ENCODE measurements around the gene EIF5. TPM values are rescaled to one million over a fixed set of nuclear protein-coding genes. Genes with fewer than 3 reads are reported as not detected.

Gene EIF5
- total and polyA plus RNA-seq, 2 experiments from 2014 or later = 151 to 331 TPM

- 76% methylated on average over 14 of the region's 14 CpGs for WGBS (ENCODE audit: low lambda C conversion rate, missing lambda C conversion rate)
- Histone ChIP-seq H3K4me3 (no peak overlapping the region), H3K9me3 (ENCODE audit: low read depth) (no peaks in the 10 kb centered on the region), H3K9me2 (replicated peaks; ENCODE audit: insufficient read depth) (no peaks in the 10 kb centered on the region), H2AFZ (no peak overlapping the region), H4K20me1 (ENCODE audit: insufficient read depth, poor library complexity, severe bottlenecking) (peaks cover under 1% of the 10 kb centered on the region), H3K27me3 (no peaks in the 10 kb centered on the region), H3K36me3 (replicated peaks; ENCODE audit: insufficient read depth, low read depth) (no peaks in the 10 kb centered on the region), H3K27ac (no peak overlapping the region), H3K4me1 (ENCODE audit: insufficient read depth) (peaks cover 10% of the 10 kb centered on the region), H3K79me2 (peaks cover 22% of the 10 kb centered on the region), H3K4me2 (no peak overlapping the region)
- TF ChIP-seq EZH2phosphoT487 (IDR thresholded peaks at IDR 0.05; ENCODE audit: low read depth, severe bottlenecking, unreplicated experiment) = no peak
- no peak for TF ChIP-seq CTCF (IDR thresholded peaks at IDR 0.05; ENCODE audit: poor library complexity)
- no peak for TF ChIP-seq EZH2 (IDR thresholded peaks at IDR 0.05; ENCODE audit: borderline replicate concordance)
- peak; percentile 29 for DNase-seq (ENCODE audit: low spot score)
Measured at GRCh38 chr14:103329401-103330347, 4.4 kb upstream of the EIF5 start.

- 93% methylated on average over 2 of the region's 2 CpGs for WGBS (ENCODE audit: low lambda C conversion rate, missing lambda C conversion rate)
- TF ChIP-seq EZH2phosphoT487 (IDR thresholded peaks at IDR 0.05; ENCODE audit: low read depth, severe bottlenecking, unreplicated experiment) (no peak), CTCF (IDR thresholded peaks at IDR 0.05; ENCODE audit: poor library complexity) (no peak)
Measured at GRCh38 chr14:103330536-103330935, 3.5 kb upstream of the EIF5 start.

GRCh38 chr14:103332143-103332919 lies 1.7 kb upstream of the EIF5 start:
- Histone ChIP-seq H4K20me1 (ENCODE audit: insufficient read depth, poor library complexity, severe bottlenecking) (peaks cover 27% of the 10 kb centered on the region), H3K36me3 (replicated peaks; ENCODE audit: insufficient read depth, low read depth) (peaks cover 6% of the 10 kb centered on the region), H3K9me3 (ENCODE audit: low read depth) (no peaks in the 10 kb centered on the region), H3K4me3 (peak overlapping the region; percentile 50), H3K27me3 (no peaks in the 10 kb centered on the region), H3K4me2 (peak overlapping the region; percentile 92), H2AFZ (no peak overlapping the region), H3K4me1 (ENCODE audit: insufficient read depth) (peaks cover 18% of the 10 kb centered on the region), H3K9me2 (replicated peaks; ENCODE audit: insufficient read depth) (no peaks in the 10 kb centered on the region), H3K27ac (peak overlapping the region; percentile 99), H3K79me2 (peaks cover 48% of the 10 kb centered on the region)
- TF ChIP-seq EZH2phosphoT487 (IDR thresholded peaks at IDR 0.05; ENCODE audit: low read depth, severe bottlenecking, unreplicated experiment) (no peak), CTCF (IDR thresholded peaks at IDR 0.05; ENCODE audit: poor library complexity) (no peak), EZH2 (IDR thresholded peaks at IDR 0.05; ENCODE audit: borderline replicate concordance) (no peak)
- WGBS (ENCODE audit: low lambda C conversion rate, missing lambda C conversion rate) = 74% methylated on average over 9 of the region's 9 CpGs
- DNase-seq (ENCODE audit: low spot score) = no peak

More at GRCh38 chr14:103330536-103330935, 3.5 kb upstream of the EIF5 start:
- no peaks in the 10 kb centered on the region for H3K9me2 ChIP-seq (replicated peaks; ENCODE audit: insufficient read depth)
- no peak overlapping the region for H3K4me3 ChIP-seq
- H3K9me3 ChIP-seq (ENCODE audit: low read depth) = no peaks in the 10 kb centered on the region
- peaks cover 10% of the 10 kb centered on the region for H3K4me1 ChIP-seq (ENCODE audit: insufficient read depth)
- H3K27ac ChIP-seq = no peak overlapping the region
- DNase-seq (ENCODE audit: low spot score) = no peak
- H3K4me2 ChIP-seq = no peak overlapping the region
- peaks cover 30% of the 10 kb centered on the region for H3K79me2 ChIP-seq
- peaks cover 9% of the 10 kb centered on the region for H4K20me1 ChIP-seq (ENCODE audit: insufficient read depth, poor library complexity, severe bottlenecking)
- no peaks in the 10 kb centered on the region for H3K27me3 ChIP-seq
- no peak overlapping the region for H2AFZ ChIP-seq
- no peaks in the 10 kb centered on the region for H3K36me3 ChIP-seq (replicated peaks; ENCODE audit: insufficient read depth, low read depth)

Measured in hepatocyte (in vitro differentiated cells).